Endodermal cell (in vitro differentiated cells): Measurements from ENCODE around the gene CERT1. TPM values are rescaled to one million over a fixed set of nuclear protein-coding genes. Genes with fewer than 3 reads are reported as not detected.

Experiments
- DNase-seq: peaks from one replicate; pipeline ENCODE4 v3.0.0-alpha.2; 2017
- H3K27ac ChIP-seq: 2 replicates; pipeline ENCODE4 v1.5.1; 2013; ENCODE audit warnings: mild to moderate bottlenecking, low read depth, low read length, moderate library complexity
- H3K27me3 ChIP-seq: 2 replicates; pipeline ENCODE4 v1.6.1; 2013; ENCODE audit warnings: mild to moderate bottlenecking, low read length, moderate library complexity; ENCODE audit not compliant: insufficient read depth, control insufficient read depth, poor library complexity, severe bottlenecking
- H3K36me3 ChIP-seq: 2 replicates; pipeline ENCODE4 v1.7.0; 2013; ENCODE audit warnings: mild to moderate bottlenecking, low read length, moderate library complexity; ENCODE audit not compliant: control insufficient read depth, insufficient read depth
- H3K4me1 ChIP-seq: one replicate; pipeline ENCODE4 v1.7.0; 2013; ENCODE audit warnings: low read length; ENCODE audit not compliant: control insufficient read depth, insufficient read depth
- H3K4me3 ChIP-seq: 2 replicates; pipeline ENCODE4 v1.5.1; 2013; ENCODE audit warnings: mild to moderate bottlenecking, low read length, moderate library complexity
- H3K9ac ChIP-seq: 2 replicates; pipeline ENCODE4 v1.6.1; 2013; ENCODE audit warnings: mild to moderate bottlenecking, low read length, moderate library complexity; ENCODE audit not compliant: poor library complexity, severe bottlenecking; ENCODE audit errors: extremely low read depth
- H3K9me3 ChIP-seq: 2 replicates; pipeline ENCODE4 v1.6.1; 2013; ENCODE audit warnings: mild to moderate bottlenecking, low read length, moderate library complexity; ENCODE audit not compliant: control insufficient read depth
- H3K27ac Mint-ChIP-seq: 2 replicates; pipeline ENCODE4 v1.8.0; 2020; ENCODE audit warnings: mixed read lengths
- H3K27me3 Mint-ChIP-seq: 2 replicates; pipeline ENCODE4 v1.8.0; 2021; ENCODE audit warnings: mild to moderate bottlenecking, mixed read lengths; ENCODE audit not compliant: insufficient read depth
- H3K36me3 Mint-ChIP-seq: 2 replicates; pipeline ENCODE4 v1.8.0; 2020; ENCODE audit warnings: low read depth, mixed read lengths
- H3K4me1 Mint-ChIP-seq: 2 replicates; pipeline ENCODE4 v1.8.0; 2020; ENCODE audit warnings: mixed read lengths
- H3K4me3 Mint-ChIP-seq: 2 replicates; pipeline ENCODE4 v1.8.0; 2020; ENCODE audit warnings: mild to moderate bottlenecking, moderate library complexity, mixed read lengths
- H3K9me3 Mint-ChIP-seq: 2 replicates; pipeline ENCODE4 v1.8.0; 2020; ENCODE audit warnings: mild to moderate bottlenecking, mixed read lengths
- WGBS, 2 experiments: methylation state at CpG; one replicate each; pipeline versions ENCODE4 v1.1.5 to v1.1.7; 2013; ENCODE audit warnings: missing lambda C conversion rate in 2 of 2, mixed read lengths in 1 of 2; ENCODE audit not compliant: insufficient coverage in 1 of 2, insufficient read length in 1 of 2; 5-methylcytosine and 5-hydroxymethylcytosine counted together
- total RNA-seq, 2 donors: library from RNA; stranded (reverse); fragmentation: NEBNext Ultra II Directional in 1 of 2; extraction: Animal tissue kit (Norgen Biotek cat#: 25700) in 1 of 2; gene quantifications; 2 replicates in 1 of 2; 3 replicates in 1 of 2; pipeline ENCODE4 v1.2.1, GENCODE V29; 2021
- TF ChIP-seq, protein P1 (sequence below): fragments of 200-600 bp; sonication (generic); conservative IDR thresholded peaks from 2 replicates; pipeline ENCODE4 v1.5.0; 2021; ENCODE audit warnings: antibody characterized with exemption, mild to moderate bottlenecking

Gene CERT1
- total RNA-seq, 2 donors from 2014 or later: 51.0 to 73.5 TPM

DNA sequence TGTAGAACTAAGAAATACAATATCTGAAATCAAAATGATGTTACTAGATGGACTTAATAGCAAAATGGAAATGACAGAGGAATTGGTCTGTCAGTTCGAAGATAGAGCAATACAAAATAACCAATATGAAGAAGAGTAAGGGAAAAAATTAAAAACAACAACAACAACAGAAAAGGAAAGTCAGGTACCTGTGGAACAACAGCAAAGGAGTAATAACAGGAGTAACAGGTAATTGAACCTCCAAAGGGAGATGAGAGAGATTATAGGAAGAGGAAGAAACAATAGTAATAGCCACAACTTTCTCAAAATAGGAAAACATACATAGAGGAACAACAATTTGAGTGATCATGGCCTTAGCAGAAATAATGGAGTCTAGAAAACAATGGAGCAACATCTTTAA is 13.9 kb upstream of the CERT1 start:
- no peaks in the 10 kb centered on the region for H3K27me3 ChIP-seq
- no peak for DNase-seq
- Mint-ChIP-seq H3K9me3 (peaks cover 19% of the 10 kb centered on the region), H3K27ac (no peak overlapping the region), H3K27me3 (no peaks in the 10 kb centered on the region), H3K4me1 (peaks cover 20% of the 10 kb centered on the region), H3K36me3 (peaks cover 20% of the 10 kb centered on the region), H3K4me3 (no peak overlapping the region)
- 100% methylated on average over 1 of the region's 1 CpG; no CpG with 5 or more reads in 1 of the 2 experiments for WGBS, 2 experiments
- H3K9me3 ChIP-seq: peaks cover 20% of the 10 kb centered on the region
- H3K4me1 ChIP-seq: peaks cover 4% of the 10 kb centered on the region
- H3K4me3 ChIP-seq: no peak overlapping the region
- H3K9ac ChIP-seq: no peak overlapping the region
- H3K27ac ChIP-seq: no peak overlapping the region
- H3K36me3 ChIP-seq: peaks cover 1% of the 10 kb centered on the region
- TF ChIP-seq, protein P1, sequence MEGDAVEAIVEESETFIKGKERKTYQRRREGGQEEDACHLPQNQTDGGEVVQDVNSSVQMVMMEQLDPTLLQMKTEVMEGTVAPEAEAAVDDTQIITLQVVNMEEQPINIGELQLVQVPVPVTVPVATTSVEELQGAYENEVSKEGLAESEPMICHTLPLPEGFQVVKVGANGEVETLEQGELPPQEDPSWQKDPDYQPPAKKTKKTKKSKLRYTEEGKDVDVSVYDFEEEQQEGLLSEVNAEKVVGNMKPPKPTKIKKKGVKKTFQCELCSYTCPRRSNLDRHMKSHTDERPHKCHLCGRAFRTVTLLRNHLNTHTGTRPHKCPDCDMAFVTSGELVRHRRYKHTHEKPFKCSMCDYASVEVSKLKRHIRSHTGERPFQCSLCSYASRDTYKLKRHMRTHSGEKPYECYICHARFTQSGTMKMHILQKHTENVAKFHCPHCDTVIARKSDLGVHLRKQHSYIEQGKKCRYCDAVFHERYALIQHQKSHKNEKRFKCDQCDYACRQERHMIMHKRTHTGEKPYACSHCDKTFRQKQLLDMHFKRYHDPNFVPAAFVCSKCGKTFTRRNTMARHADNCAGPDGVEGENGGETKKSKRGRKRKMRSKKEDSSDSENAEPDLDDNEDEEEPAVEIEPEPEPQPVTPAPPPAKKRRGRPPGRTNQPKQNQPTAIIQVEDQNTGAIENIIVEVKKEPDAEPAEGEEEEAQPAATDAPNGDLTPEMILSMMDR: no peak

DNA sequence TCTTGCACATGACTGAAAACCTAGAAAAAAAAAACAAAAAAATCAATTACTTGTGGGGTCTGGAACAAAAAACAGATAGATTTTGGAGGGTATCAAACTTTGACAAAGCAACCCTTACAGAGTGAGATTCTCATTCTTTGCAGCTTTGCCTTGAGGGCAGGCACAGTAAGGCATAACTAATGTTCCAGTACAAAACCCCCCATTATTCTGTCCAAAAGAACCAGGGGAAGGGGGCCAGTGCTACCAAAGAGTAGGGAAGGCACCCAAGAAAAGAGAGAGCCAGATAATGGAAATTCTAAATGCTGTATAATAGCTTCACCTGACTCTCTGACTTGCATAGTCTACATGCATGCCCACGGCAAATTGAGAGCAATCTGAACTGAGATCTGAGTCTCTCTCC is 13.2 kb upstream of the CERT1 start:
- H3K27ac ChIP-seq: no peak overlapping the region
- peaks cover 27% of the 10 kb centered on the region for H3K9me3 ChIP-seq
- DNase-seq: no peak
- H3K36me3 Mint-ChIP-seq: peaks cover 25% of the 10 kb centered on the region
- H3K4me1 Mint-ChIP-seq: peaks cover 20% of the 10 kb centered on the region
- TF ChIP-seq, protein P1: no peak
- H3K4me3 ChIP-seq: no peak overlapping the region
- peaks cover 4% of the 10 kb centered on the region for H3K36me3 ChIP-seq
- H3K27me3 Mint-ChIP-seq: no peaks in the 10 kb centered on the region
- peaks cover 25% of the 10 kb centered on the region for H3K9me3 Mint-ChIP-seq
- H3K9ac ChIP-seq: no peak overlapping the region
- peaks cover 4% of the 10 kb centered on the region for H3K4me1 ChIP-seq
- no peaks in the 10 kb centered on the region for H3K27me3 ChIP-seq
- H3K27ac Mint-ChIP-seq: no peak overlapping the region
- no peak overlapping the region for H3K4me3 Mint-ChIP-seq
- WGBS, 2 experiments: 78 to 89% methylated on average over 1 of the region's 1 CpG

DNA sequence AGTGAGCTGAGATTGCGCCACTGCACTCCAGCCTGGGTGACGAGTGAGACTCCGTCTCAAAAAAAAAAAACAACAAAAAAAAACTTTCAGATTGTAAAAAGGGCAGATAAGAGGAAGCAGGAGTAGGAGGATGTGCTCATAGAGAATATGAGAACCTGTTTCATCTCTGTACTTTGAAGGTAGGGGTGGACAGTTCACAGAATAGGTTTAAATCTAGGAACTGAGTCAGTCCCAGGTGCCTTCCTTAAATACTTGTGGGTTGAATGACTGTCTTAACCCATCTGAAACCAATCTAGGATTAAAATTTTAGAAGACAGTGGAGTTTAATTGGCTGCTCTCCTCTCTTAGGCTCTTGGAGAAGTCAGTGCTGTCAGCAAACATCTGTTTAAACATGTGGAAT is 12.6 kb upstream of the CERT1 start:
- H3K4me3 Mint-ChIP-seq: no peak overlapping the region
- H3K27me3 Mint-ChIP-seq: no peaks in the 10 kb centered on the region
- peaks cover 4% of the 10 kb centered on the region for H3K4me1 ChIP-seq
- peaks cover 30% of the 10 kb centered on the region for H3K9me3 Mint-ChIP-seq
- TF ChIP-seq, protein P1: no peak
- peaks cover 28% of the 10 kb centered on the region for H3K36me3 Mint-ChIP-seq
- no peak overlapping the region for H3K4me3 ChIP-seq
- WGBS, 2 experiments: 97% methylated on average over 3 of the region's 3 CpGs; no CpG with 5 or more reads in 1 of the 2 experiments
- DNase-seq: no peak
- no peaks in the 10 kb centered on the region for H3K27me3 ChIP-seq
- H3K27ac Mint-ChIP-seq: peak overlapping the region; percentile 5
- H3K27ac ChIP-seq: no peak overlapping the region
- peaks cover 32% of the 10 kb centered on the region for H3K9me3 ChIP-seq
- peaks cover 20% of the 10 kb centered on the region for H3K4me1 Mint-ChIP-seq
- peaks cover 4% of the 10 kb centered on the region for H3K36me3 ChIP-seq
- H3K9ac ChIP-seq: no peak overlapping the region
